Neural cell (in vitro differentiated cells): ENCODE results near the gene TOR4A. TPM values are rescaled to one million over a fixed set of nuclear protein-coding genes. Genes with fewer than 3 reads are reported as not detected.
A peak's percentile ranks its signal among the peaks of the same experiment; 100 is the strongest.

Source experiments
- H2AFZ ChIP-seq: fragments of 200-600, 300-800 bp; sonication (generic), shearing (Covaris generic); 2 replicates; pipeline ENCODE4 v1.6.0; 2014; ENCODE audit warnings: low read depth, mild to moderate bottlenecking, antibody characterized with exemption, low read length, moderate library complexity
- H3F3A ChIP-seq: fragments of 200-600 bp; shearing (Covaris generic); 2 replicates; pipeline ENCODE4 v1.6.1; 2016; ENCODE audit warnings: mild to moderate bottlenecking, moderate library complexity, mixed read lengths, antibody characterized with exemption, low read length; ENCODE audit not compliant: insufficient read depth, poor library complexity, severe bottlenecking
- H3K27ac ChIP-seq: fragments of 200-600, 300-800 bp; sonication (generic), shearing (Covaris generic); 2 replicates; pipeline ENCODE4 v1.5.1; 2014; ENCODE audit warnings: mild to moderate bottlenecking, low read length, moderate library complexity
- H3K27me3 ChIP-seq: fragments of 300-800, 200-600 bp; sonication (generic), shearing (Covaris generic); 2 replicates; pipeline ENCODE4 v1.6.0; 2014; ENCODE audit warnings: mild to moderate bottlenecking, low read depth, low read length, moderate library complexity; ENCODE audit not compliant: insufficient read depth
- H3K36me3 ChIP-seq: fragments of 300-800, 200-600 bp; sonication (generic), shearing (Covaris generic); 2 replicates; pipeline ENCODE4 v1.5.1; 2014; ENCODE audit warnings: mild to moderate bottlenecking, antibody characterized with exemption, low read length, moderate library complexity; ENCODE audit not compliant: insufficient read depth
- H3K4me2 ChIP-seq: fragments of 300-800, 200-600 bp; sonication (generic), shearing (Covaris generic); 2 replicates; pipeline ENCODE4 v1.6.0; 2014; ENCODE audit warnings: mild to moderate bottlenecking, low read length
- H3K4me3 ChIP-seq: fragments of 300-800, 200-600 bp; sonication (generic), shearing (Covaris generic); 2 replicates; pipeline ENCODE4 v1.5.1; 2014; ENCODE audit warnings: mild to moderate bottlenecking, low read length, moderate library complexity
- H3K79me2 ChIP-seq: fragments of 200-600 bp; shearing (Covaris generic); replicated peaks from 2 replicates; pipeline ENCODE4 v1.6.0; 2014; ENCODE audit warnings: mild to moderate bottlenecking, low read length, moderate library complexity; ENCODE audit not compliant: insufficient read depth
- H3K9ac ChIP-seq: fragments of 300-800, 200-600 bp; sonication (generic), shearing (Covaris generic); 2 replicates; pipeline ENCODE4 v1.6.1; 2016; ENCODE audit warnings: mild to moderate bottlenecking, low read length, mixed read lengths
- H3K9me2 ChIP-seq: fragments of 200-600 bp; shearing (Covaris generic); 2 replicates; pipeline ENCODE4 v1.6.1; 2016; ENCODE audit warnings: mild to moderate bottlenecking, low read length, mixed read lengths; ENCODE audit not compliant: insufficient read depth
- H3K9me3 ChIP-seq: fragments of 200-600, 300-800 bp; sonication (generic), shearing (Covaris generic); 2 replicates; pipeline ENCODE4 v1.6.1; 2016; ENCODE audit warnings: mild to moderate bottlenecking, mixed run types, low read length, moderate library complexity, mixed read lengths
- H4K20me1 ChIP-seq: fragments of 200-600 bp; shearing (Covaris generic); 2 replicates; pipeline ENCODE4 v1.6.1; 2016; ENCODE audit warnings: mild to moderate bottlenecking, mixed run types; ENCODE audit not compliant: insufficient read depth
- EP300 ChIP-seq: fragments of 450-650 bp; conservative IDR thresholded peaks from 2 replicates; pipeline ENCODE4 v1.6.1; 2014; ENCODE audit warnings: antibody characterized with exemption, mild to moderate bottlenecking, moderate library complexity; ENCODE audit not compliant: poor library complexity, severe bottlenecking
- EZH2 ChIP-seq: fragments of 200-600, 300-800 bp; shearing (Covaris generic), sonication (generic); IDR thresholded peaks from 2 replicates; pipeline ENCODE4 v1.6.1; 2014; ENCODE audit warnings: antibody characterized with exemption, low read length, borderline replicate concordance, mild to moderate bottlenecking; ENCODE audit not compliant: insufficient read depth, poor library complexity, severe bottlenecking
- MXI1 ChIP-seq: fragments of 450-650 bp; conservative IDR thresholded peaks from 2 replicates; pipeline ENCODE4 v1.6.1; 2014; ENCODE audit warnings: antibody characterized with exemption, mild to moderate bottlenecking; ENCODE audit not compliant: poor library complexity, severe bottlenecking
- POLR2AphosphoS5 ChIP-seq: IDR thresholded peaks from 2 replicates; pipeline ENCODE4 v1.6.1; 2012
- RAD21 ChIP-seq: fragments of 450-650 bp; conservative IDR thresholded peaks from 2 replicates; pipeline ENCODE4 v1.6.1; 2014; ENCODE audit warnings: antibody characterized with exemption, mild to moderate bottlenecking, moderate library complexity
- SMC3 ChIP-seq: fragments of 450-650 bp; conservative IDR thresholded peaks from 2 replicates; pipeline ENCODE4 v1.6.1; 2014; ENCODE audit warnings: antibody characterized with exemption, mild to moderate bottlenecking, moderate library complexity; ENCODE audit not compliant: poor library complexity
- TAF1 ChIP-seq: IDR thresholded peaks from 2 replicates; pipeline ENCODE4 v1.6.1; 2012; ENCODE audit warnings: low read depth
- polyA plus RNA-seq: library from polyadenylated mRNA; depleted of rRNA; stranded (reverse); fragments of >200 nt; gene quantifications from 2 replicates; pipeline ENCODE4 v1.2.3, GENCODE V29; 2014
- TF ChIP-seq, protein P1 (sequence below): fragments of 450-650 bp; IDR thresholded peaks from 2 replicates; pipeline ENCODE4 v1.5.1; 2014; ENCODE audit warnings: antibody characterized with exemption, mild to moderate bottlenecking, moderate library complexity; ENCODE audit not compliant: poor library complexity, severe bottlenecking
- TF ChIP-seq, protein P2 (sequence below): IDR thresholded peaks from 2 replicates; pipeline ENCODE4 v1.6.1; 2012; ENCODE audit warnings: borderline replicate concordance

TOR4A gene
- polyA plus RNA-seq, 1 donor from 2014 or later = 0.50 TPM

DNA sequence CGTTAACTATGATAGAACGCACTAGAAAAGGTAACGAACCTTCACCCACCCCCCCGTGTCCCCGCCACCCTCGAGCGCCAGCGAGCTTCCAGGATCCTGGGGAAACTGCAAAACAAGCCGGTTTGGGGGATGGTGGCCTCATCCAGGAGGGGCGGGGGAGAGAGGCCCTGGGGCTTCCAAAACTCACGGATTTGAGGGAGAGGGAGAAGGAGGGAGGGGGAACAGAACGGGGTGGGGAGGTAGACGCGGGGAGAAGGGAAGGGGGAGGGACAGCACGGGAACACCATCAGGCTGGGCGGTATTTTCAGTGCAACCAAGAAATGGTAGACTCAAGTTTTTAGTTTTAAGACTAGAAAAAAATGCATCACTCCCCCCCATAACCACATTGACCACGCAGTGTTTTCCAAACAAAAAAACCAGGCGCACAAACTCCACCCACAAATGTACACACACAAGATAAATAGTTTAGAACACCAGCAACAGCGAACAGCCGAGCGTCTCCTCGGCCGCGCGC, 23.1 kb downstream of the TOR4A start:
- H3K36me3 ChIP-seq = no peaks in the 10 kb centered on the region
- H4K20me1 ChIP-seq = no peaks in the 10 kb centered on the region
- no peaks in the 10 kb centered on the region for H3K9me2 ChIP-seq
- no peaks in the 10 kb centered on the region for H3F3A ChIP-seq
- H3K9ac ChIP-seq = peak overlapping the region; percentile 60
- H2AFZ ChIP-seq = no peak overlapping the region
- no peaks in the 10 kb centered on the region for H3K27me3 ChIP-seq
- TF ChIP-seq TAF1 = no peak
- TF ChIP-seq, protein P1, sequence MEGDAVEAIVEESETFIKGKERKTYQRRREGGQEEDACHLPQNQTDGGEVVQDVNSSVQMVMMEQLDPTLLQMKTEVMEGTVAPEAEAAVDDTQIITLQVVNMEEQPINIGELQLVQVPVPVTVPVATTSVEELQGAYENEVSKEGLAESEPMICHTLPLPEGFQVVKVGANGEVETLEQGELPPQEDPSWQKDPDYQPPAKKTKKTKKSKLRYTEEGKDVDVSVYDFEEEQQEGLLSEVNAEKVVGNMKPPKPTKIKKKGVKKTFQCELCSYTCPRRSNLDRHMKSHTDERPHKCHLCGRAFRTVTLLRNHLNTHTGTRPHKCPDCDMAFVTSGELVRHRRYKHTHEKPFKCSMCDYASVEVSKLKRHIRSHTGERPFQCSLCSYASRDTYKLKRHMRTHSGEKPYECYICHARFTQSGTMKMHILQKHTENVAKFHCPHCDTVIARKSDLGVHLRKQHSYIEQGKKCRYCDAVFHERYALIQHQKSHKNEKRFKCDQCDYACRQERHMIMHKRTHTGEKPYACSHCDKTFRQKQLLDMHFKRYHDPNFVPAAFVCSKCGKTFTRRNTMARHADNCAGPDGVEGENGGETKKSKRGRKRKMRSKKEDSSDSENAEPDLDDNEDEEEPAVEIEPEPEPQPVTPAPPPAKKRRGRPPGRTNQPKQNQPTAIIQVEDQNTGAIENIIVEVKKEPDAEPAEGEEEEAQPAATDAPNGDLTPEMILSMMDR = no peak
- no peak for TF ChIP-seq EP300
- TF ChIP-seq SMC3 = no peak
- TF ChIP-seq POLR2AphosphoS5 = no peak
- TF ChIP-seq RAD21 = no peak
- TF ChIP-seq, protein P2, sequence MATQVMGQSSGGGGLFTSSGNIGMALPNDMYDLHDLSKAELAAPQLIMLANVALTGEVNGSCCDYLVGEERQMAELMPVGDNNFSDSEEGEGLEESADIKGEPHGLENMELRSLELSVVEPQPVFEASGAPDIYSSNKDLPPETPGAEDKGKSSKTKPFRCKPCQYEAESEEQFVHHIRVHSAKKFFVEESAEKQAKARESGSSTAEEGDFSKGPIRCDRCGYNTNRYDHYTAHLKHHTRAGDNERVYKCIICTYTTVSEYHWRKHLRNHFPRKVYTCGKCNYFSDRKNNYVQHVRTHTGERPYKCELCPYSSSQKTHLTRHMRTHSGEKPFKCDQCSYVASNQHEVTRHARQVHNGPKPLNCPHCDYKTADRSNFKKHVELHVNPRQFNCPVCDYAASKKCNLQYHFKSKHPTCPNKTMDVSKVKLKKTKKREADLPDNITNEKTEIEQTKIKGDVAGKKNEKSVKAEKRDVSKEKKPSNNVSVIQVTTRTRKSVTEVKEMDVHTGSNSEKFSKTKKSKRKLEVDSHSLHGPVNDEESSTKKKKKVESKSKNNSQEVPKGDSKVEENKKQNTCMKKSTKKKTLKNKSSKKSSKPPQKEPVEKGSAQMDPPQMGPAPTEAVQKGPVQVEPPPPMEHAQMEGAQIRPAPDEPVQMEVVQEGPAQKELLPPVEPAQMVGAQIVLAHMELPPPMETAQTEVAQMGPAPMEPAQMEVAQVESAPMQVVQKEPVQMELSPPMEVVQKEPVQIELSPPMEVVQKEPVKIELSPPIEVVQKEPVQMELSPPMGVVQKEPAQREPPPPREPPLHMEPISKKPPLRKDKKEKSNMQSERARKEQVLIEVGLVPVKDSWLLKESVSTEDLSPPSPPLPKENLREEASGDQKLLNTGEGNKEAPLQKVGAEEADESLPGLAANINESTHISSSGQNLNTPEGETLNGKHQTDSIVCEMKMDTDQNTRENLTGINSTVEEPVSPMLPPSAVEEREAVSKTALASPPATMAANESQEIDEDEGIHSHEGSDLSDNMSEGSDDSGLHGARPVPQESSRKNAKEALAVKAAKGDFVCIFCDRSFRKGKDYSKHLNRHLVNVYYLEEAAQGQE = no peak
- no peak for TF ChIP-seq MXI1
- TF ChIP-seq EZH2 = no peak
- no peaks in the 10 kb centered on the region for H3K9me3 ChIP-seq
- H3K79me2 ChIP-seq = peaks cover 4% of the 10 kb centered on the region
- peak overlapping the region; percentile 85 for H3K4me3 ChIP-seq
- no peak overlapping the region for H3K27ac ChIP-seq
- peak overlapping the region; percentile 38 for H3K4me2 ChIP-seq

DNA sequence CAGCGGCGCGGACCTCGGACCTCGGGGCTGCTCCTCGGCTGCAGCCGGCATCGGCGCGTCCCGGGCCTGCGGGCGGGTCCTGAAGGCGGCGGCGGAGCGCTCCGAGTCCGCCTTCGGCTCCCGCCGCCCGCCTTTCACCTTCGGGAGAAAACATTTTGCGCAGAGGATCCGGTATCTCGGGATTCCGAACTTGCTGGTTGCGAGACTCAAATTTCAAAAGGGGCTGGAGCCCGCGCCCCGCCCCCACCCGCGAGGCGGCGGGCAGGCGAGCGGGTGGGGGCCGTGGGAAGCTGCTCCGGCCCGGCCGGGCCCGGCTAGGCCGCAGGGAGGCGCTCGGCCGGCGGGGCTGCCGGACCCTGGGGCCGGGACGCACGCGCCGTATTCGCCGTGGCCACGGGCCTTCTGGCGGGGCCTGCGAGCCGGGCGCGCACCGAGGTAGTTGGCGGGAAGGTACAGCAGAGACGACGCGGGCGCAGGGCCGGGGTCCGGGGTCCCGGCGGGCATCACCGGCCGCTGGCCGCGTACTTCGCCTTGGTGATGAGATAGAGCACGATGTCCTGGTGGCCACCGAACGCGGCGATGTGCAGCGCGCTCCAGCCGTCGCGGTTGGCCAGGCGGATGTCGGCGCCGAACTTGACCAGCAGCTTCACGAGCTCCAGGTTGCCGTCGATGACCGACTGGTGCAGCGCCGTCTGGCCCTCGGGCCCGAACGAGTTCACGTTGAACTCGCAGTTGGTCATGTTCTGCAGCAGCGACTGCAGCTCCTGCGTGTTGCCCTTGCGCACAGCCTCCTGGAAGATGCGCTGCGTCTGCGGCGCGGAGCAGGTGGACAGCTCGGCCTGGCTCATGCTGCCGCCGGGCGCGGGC, 23.8 kb downstream of the TOR4A start:
- no peak overlapping the region for H2AFZ ChIP-seq

More for the DNA sequence above, 23.8 kb downstream of the TOR4A start:
- Histone ChIP-seq H3K9ac (peak overlapping the region; percentile 60), H3K4me2 (peak overlapping the region; percentile 38), H3K9me2 (no peaks in the 10 kb centered on the region), H3K4me3 (peak overlapping the region; percentile 85), H3K79me2 (peaks cover 4% of the 10 kb centered on the region), H3K9me3 (no peaks in the 10 kb centered on the region), H4K20me1 (no peaks in the 10 kb centered on the region), H3F3A (no peaks in the 10 kb centered on the region), H3K27me3 (no peaks in the 10 kb centered on the region), H3K36me3 (no peaks in the 10 kb centered on the region), H3K27ac (no peak overlapping the region)
- TF ChIP-seq MXI1 (peak; percentile 43), SMC3 (no peak)
- TF ChIP-seq, protein P1 = peak; percentile 50
